H1 (cell line): ENCODE results near the gene PRR29. TPM values are rescaled to one million over a fixed set of nuclear protein-coding genes. Genes with fewer than 3 reads are reported as not detected.

ENCODE experiments used
- CTCF ChIP-seq, 3 experiments: IDR thresholded peaks; 1 replicate in 2 of 3; 2 replicates in 1 of 3; pipeline versions ENCODE4 v1.5.1 to v1.6.1; 2011; ENCODE audit warnings: low read length in 3 of 3, mild to moderate bottlenecking in 3 of 3, inconsistent platforms in 2 of 3, low read depth in 1 of 3, moderate library complexity in 1 of 3; ENCODE audit not compliant: insufficient read depth in 1 of 3; ENCODE audit errors: control extremely low read depth in 1 of 3
- polyA plus RNA-seq, 7 experiments: library from polyadenylated mRNA; depleted of rRNA in 3 of 7; stranded (reverse) in 5 of 7; unstranded in 2 of 7; fragments of >200 nt in 5 of 7; fragments of 200-250 nt in 2 of 7; gene quantifications; 1 replicate in 5 of 7; 2 replicates in 1 of 7; 4 replicates in 1 of 7; pipeline versions ENCODE4 v1.2.1 to v1.2.3, GENCODE V29; 2011 to 2013; ENCODE audit warnings: missing spikeins in 2 of 7, mixed read lengths in 2 of 7
- total RNA-seq: library from RNA; stranded (reverse); fragmentation: NEBNext Ultra II Directional; extraction: Animal tissue kit (Norgen Biotek cat#: 25700); gene quantifications from 2 replicates; pipeline ENCODE4 v1.2.1, GENCODE V29; 2021

The PRR29 gene
- total and polyA plus RNA-seq, 2 of the 8 experiments (the other 6 are each of a cell fraction or from before 2014, with no cell fraction given), result 0.67 to 0.83 TPM

- TF ChIP-seq CTCF (IDR thresholded peaks at IDR 0.05; ENCODE audit: control extremely low read depth in 1 of 3, insufficient read depth in 1 of 3, low read depth in 1 of 3, low read length in 3 of 3), result no peak
These were observed 31.4 kb upstream of the PRR29 start (continued) for GRCh38 chr17:63966646-63967264.
